ENCODE results near the gene ANAPC7.

DNA sequence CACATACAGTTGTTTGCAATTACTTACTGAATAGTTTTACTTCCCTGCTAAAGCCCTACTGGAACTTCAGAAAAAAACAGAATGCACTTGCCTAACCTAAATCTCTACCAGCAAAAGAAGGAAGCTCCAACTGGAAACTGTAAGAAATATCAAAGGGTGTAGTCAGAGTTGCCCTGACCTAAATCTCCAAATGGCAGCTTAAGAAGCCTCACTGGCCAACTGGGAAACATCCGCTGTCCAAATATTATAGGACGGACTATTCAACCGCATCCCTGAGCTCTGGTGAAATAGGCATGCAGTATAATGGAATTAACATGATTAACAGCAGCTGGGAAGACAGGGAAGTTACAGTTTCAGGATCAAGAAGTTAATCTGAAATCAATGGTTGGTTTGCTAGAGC, 24.3 kb downstream of the ANAPC7 start:
- TF ChIP-seq, protein P1, sequence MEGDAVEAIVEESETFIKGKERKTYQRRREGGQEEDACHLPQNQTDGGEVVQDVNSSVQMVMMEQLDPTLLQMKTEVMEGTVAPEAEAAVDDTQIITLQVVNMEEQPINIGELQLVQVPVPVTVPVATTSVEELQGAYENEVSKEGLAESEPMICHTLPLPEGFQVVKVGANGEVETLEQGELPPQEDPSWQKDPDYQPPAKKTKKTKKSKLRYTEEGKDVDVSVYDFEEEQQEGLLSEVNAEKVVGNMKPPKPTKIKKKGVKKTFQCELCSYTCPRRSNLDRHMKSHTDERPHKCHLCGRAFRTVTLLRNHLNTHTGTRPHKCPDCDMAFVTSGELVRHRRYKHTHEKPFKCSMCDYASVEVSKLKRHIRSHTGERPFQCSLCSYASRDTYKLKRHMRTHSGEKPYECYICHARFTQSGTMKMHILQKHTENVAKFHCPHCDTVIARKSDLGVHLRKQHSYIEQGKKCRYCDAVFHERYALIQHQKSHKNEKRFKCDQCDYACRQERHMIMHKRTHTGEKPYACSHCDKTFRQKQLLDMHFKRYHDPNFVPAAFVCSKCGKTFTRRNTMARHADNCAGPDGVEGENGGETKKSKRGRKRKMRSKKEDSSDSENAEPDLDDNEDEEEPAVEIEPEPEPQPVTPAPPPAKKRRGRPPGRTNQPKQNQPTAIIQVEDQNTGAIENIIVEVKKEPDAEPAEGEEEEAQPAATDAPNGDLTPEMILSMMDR (IDR thresholded peaks at IDR 0.05; ENCODE audit: low read length) = no peak
- TF ChIP-seq EZH2phosphoT487 (IDR thresholded peaks at IDR 0.05; ENCODE audit: low read length) (no peak), EZH2 (optimal IDR thresholded peaks at IDR 0.05; ENCODE audit: low read depth, low read length) (no peak)
